GM18508 (cell line): ENCODE data around the gene UBE2E3.
A peak's percentile ranks its signal among the peaks of the same experiment; 100 is the strongest.

Experiments
- ATAC-seq: cut with Tn5 transposase; IDR thresholded peaks from one replicate; pipeline ENCODE4 v1.9.1; 2021; ENCODE audit warnings: moderate number of reproducible peaks; ENCODE audit not compliant: insufficient read depth, unreplicated experiment

Gene UBE2E3

DNA sequence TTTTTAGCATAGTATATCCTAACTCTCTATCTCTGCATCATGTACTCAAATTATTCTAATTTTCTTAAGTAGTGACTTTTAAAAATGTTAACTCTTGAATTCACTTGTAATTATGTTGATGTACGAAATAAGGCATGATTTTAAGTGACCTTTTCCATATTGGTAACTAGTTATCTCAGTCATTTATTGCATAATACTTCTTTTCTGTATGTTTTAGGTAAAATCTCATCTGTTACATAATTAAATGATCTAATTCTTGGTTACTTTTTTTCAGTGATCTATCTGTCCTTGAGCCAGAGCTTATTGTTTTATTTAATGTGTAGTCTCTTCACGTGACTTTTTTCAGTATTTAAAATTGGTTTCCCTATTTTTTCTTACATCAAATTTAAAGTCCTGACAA is 4.8 kb upstream of the UBE2E3 start:
- ATAC-seq, result no peak

DNA sequence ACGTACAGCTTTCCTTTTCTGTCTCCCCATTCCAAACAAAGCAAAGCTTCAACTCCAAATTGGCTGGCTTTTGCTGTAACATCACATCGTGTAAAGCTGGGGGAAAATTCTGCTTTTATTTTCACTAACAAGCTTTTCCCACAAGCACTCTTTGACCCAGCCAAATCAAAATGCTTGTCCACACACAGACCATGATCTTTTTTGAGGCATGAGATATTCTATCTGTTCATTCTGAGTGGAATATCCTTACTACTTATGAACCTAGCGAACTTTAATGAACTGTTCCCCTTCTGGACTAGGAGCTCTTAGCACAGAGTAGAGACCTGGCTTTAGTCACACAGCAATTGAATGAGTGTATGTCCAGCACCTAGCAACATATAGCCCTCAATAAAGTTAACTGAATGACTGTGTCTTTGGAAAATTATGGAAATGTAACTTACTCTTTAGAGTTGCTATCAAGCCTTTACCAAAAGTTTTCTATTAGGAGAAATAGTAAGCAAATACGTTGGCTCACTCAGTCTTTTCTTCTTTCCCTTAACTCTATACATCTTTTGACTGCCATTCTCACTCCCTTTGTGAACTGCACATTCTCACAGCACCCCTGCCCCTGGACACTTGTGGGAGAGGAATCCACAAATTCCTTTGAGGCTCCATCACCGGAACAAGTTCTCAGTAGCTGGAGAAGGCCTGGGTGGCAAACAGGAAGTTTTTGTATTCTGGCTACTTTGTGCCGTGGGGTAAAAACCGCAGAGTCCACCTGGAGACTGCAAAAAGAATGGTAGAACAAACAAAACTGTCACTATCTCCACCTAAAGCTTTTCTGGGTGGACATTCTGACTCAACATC is 1.3 kb upstream of the UBE2E3 start:
- ATAC-seq, result no peak

DNA sequence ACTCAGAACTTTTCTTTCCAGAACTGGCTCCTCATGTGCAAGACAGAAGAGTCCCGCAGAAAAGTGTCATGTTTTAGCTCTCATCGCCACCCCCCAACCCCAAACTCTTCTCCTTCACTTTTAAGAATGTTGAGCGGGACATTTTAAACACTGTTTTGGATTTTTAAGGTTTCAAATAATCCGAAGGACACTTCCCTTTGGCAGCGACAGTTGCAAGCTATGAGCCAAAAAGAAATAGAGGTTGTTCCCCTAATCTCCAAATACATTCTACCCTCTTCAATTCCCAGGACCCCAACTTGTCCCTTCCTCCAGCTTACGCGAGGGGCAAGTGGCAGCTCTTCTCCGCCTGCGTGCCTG is 678 bp upstream of the UBE2E3 start:
- no peak for ATAC-seq

DNA sequence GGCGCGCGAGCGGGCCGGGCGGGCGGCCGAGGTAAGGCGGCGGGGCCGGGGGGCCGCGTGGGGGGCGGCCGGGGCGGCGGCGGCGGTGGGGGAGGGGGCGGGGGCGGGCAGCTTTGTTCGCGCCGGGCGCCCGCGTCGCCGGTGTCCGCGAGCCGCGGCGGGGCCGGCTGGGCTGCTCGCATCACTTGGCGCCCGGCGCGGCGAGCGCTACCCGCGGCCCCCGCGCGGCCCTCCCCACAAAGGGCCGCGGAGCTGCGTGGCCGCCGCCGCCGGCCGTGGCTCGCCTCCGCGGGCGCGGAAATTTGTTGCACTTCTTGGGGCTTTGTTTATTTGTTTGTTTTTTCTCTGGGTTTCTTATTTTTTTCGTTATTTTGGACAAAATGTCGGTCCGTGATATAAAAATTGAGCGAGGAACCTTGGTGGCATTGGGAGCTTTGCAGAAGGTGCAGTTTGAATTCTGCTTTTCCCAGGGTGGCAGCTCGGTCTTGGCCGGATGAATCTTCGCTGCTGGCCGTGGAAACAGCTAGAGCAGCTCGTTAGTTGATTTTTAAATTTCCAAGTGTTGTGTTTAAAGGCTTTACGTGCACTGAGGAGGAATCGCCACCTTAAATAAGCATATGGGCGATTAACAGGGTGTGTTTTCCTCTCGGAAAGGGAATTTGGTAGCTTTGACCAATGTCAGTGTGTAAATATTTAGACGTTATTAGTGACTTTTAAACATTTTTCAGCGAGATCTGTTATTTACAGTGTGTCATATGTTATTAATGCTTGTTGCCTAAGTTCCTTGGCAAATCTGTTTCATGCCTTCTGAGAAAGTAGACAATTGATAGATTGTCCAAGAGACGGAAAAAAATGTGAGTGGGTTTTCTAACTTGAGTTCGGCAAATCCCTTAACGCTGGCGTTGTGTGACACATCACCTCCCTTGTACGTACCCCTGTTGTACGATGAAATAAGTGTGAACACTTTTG is 822 bp downstream of the UBE2E3 start:
- no peak for ATAC-seq

DNA sequence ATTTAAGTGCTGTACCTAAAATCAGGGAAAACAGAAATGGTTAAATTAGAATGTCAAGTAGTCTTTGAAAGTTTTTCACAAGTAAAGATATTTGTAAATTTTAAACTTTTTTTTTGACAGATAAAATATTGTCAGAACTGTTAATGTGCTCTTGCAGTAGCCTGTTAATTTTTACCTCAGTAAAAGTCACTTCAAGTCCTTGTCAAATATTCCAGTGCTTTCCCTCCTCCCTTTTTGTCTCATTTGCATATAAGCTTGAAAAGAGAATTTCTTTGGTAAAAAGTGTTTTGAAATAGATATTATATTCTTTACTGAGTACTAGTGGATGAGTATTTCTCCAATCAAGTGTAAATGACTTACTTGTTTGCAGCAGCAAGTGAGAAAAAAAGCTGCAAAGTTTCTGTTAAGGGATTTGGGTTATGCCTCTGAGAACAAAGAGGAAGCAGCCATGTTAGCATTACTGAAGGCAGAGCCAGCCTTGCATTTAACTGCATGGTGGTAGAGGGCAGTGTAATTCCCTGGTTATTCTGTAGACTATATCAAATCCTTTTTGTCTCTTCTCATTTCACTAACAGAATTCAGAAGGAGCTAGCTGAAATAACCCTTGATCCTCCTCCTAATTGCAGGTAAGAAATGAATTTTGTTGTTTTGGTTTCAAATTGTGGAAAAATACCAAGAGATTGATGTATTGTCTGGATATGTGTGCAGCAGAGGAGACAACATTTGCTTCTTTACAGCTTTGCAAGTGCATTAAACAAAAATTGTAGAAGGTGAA is 3.2 kb downstream of the UBE2E3 start:
- ATAC-seq, result peak; percentile 53

DNA sequence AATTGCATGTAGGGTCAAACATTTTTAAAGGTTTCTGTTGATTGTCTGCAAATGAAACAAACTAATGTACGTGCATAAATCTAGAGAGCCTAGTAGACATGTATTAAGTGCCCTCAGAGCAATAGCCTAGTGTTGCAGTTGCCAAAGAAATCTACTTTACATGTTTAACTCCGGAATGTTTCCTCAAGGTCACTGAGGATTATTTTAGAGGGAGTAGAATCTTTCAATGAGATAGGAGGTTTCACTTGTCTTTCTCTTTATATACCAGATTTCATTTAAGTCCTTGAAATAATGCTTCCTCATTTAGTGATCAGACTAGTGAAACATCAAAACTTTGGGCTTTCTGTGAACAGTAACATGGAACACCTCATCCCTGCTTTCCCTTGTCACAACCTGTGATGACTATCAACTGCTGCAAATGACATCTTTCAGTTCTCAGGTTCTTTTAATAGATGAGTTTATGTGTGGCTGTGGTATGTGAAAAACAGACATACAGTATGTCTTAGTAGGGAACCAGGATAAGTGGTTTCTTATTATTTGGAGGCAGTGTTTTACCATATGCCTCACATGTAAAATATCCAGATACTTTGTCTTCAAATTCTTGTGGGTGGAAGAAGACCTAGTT is 5.5 kb downstream of the UBE2E3 start:
- no peak for ATAC-seq

DNA sequence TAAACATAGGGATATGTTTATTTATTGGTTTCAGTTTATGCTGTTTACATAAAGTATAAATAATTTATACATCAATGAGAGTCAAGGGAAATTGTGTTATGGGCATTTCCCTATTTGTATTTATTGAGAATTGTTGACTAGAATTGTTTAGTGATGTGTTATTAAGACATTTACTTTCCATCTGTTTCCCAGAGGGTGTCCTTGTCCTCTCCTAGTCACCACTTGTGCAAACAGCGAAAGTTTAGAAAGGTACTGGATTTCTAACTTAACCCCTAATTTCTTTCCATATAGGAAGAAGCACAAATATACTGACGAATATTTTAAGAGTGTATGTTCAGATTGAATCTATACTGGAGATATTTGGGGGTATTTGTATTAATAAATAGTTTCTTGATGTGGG is 6.7 kb downstream of the UBE2E3 start:
- ATAC-seq, result no peak

DNA sequence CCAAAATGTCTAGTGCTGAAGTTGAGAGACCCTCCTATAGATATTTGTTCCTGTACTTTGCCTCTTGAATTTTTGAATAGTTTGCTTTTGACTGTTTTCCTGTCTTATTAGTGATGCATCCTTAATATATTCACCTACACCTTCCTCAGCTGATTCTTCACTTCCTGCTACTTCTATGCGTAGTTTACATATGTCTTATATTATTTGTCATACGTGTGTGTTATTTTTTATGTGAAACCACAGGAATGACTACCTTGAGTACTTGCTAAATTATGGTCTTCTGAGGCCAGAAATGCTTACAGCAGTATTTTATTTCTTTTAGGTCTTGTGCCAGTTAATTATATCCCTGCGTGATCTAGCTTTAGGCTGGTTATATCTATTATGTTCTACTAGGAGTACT is 9.9 kb downstream of the UBE2E3 start:
- no peak for ATAC-seq

DNA sequence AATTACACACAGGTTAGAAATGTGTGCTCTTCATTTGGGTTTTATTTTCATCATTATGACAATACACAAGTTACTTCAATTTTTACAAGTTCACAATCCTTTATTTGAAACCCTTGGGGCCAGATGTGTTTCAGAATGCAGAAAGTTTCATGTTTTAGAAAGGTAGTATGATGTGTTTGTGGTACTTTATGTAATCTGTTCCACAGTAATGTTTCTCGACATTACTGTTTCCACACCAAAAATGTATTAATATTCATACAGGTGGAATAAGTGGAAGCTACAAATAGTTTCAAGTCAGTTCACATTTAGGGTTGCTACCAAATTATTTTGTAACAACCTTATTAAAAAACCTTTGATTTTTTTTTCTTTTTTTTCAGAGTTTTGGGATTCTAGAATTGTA is 10.4 kb downstream of the UBE2E3 start:
- no peak for ATAC-seq

DNA sequence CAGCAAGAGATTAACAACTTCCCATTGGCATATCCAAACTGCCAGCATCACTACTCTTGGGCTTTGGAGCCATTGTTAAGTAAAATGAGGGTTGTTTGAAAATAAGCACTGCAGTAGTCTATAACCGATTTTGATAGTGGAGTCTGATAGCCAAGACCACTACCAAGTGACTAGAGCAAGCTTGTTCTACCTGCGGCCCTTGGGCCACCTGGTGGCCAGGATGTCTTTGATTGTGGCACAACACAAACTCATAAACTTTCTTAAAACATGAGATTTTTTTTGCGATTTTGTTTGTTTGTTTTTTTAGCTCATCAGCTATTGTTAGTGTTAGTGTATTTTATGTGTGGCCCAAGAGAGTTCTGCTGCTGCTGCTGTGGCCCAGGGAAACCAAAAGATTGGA is 11.0 kb downstream of the UBE2E3 start:
- ATAC-seq, result no peak

DNA sequence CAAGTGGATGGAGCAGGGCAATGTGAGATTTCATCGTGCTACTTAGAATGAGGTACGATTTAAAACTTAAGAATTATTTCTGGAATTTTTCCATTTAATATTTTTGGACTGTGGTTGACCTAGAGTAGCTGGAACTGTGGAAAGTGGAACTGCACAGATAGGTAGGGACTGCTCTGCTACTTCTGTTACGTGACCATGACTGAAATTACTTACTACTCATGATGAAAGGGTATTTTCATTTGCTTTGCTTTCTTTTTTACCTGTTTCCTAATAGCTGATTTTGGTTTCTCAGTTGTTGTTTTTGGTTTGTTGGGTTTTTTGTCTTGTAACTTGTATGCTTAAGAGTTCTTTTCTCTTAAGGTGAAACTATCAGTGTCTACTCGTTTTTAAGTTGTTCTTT is 11.4 kb downstream of the UBE2E3 start:
- ATAC-seq, result peak; percentile 72

DNA sequence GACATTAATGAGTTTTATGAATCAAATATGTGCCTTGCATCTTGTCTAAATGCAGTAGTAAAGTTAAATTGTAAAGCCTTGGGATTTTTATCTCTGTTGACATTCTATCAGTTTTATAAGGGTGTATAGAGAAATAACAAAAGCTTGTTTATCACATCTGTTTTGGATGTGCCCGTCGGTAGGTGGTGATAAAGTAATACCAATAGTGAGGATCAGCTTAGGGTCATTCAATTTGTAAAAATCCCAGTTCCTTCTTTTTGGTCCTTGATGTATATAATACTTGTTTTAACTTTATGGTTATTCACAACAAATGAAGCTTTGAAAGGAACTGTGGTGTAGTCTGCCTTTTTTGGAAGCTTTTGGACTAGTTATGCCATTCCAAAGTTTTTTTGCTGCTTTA is 12.6 kb downstream of the UBE2E3 start:
- ATAC-seq, result no peak

DNA sequence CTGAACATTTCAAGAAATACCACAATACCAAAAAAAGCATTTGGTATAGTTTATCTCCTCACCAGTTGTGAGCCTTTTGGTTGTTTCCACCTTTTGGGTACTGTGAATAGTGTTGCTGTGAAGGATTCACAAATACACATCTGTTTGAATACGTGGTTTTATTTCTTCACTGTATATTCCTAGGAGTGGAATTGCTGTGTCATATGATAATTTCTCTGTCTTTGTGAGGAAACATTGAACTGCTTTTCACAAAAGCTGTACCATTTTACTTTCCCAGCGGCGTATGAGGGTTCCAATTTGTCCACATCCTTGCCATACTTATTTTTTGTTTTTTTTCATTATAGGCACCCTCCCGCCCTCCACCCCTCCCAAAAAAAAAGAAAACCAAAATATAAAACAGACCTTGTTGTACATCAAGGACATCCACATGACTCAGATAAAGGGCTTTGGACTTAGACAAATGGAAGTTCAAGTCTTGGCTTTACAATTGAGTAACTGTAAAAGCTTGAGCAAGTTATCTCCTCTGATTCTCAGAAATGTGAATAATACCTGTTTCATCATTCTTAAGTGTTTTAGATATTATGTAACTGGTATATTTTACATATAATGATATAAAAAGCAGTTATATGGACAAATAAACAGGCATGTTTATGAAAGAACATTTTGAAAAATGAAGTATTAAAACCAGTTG is 19.0 kb downstream of the UBE2E3 start:
- no peak for ATAC-seq

DNA sequence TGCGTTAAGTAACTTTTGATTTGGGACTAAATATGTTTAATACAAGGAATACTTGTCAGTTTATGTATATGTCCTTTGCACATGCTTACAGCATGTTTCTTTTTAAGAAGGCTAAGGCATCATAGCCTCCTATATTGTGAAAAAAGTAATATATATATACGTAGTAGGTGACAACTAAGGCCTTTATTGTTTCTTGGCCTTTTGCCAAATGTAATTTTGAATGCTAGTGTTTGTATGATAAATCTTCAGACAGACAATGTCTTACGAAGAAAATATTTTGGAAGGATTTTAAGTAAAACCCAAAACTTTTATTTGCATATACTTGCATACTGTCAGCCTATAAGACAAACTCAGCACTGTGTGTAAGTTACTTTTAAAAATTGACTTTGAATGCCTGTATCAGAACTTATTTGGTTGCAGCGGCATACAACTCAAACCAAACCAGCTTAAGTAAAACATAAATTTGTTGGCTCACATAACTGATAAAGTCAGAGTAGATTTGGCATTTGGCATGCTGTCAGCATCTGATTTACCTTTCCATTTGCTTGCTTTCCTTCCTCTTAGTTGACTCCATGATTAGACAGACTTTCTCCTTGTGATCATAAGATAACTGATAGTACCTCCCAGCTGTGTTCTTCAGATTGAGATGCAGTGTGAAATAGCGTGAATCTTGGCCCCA is 24.4 kb downstream of the UBE2E3 start:
- no peak for ATAC-seq

DNA sequence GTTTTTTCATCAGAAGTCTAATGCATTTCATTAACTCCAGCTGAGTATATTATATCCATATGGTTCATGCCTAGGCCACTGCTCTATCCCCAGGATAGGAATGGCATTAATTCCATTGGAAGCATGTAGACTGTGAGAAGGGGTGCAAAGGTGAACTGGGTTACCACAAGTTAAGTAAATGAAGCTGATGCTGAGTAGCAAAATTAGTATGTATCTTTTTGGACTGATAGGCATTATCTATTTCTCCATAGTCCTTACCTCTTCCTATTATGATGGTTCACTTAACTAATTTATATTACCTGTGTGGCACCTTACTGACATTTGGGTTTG is 24.9 kb downstream of the UBE2E3 start:
- ATAC-seq, result no peak

DNA sequence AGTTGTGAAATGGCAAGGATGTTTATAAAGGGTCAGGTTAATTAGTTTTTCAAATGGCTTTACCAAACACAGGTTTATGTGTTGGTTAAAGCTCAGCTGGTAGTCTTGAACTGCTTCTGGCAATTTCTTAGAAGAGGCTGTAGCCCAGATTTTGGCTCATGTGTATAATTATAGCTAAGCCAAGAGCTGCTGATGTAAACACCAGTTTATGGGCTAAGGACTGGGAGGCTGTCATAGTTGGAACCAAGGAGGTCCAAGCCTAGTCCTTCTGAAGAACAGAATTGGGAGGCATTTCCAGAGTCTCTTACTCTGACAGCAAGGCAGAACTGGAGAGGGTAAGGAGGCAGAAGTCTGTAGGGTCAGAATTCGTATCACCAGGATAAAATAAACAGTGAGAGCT is 25.4 kb downstream of the UBE2E3 start:
- ATAC-seq, result no peak

DNA sequence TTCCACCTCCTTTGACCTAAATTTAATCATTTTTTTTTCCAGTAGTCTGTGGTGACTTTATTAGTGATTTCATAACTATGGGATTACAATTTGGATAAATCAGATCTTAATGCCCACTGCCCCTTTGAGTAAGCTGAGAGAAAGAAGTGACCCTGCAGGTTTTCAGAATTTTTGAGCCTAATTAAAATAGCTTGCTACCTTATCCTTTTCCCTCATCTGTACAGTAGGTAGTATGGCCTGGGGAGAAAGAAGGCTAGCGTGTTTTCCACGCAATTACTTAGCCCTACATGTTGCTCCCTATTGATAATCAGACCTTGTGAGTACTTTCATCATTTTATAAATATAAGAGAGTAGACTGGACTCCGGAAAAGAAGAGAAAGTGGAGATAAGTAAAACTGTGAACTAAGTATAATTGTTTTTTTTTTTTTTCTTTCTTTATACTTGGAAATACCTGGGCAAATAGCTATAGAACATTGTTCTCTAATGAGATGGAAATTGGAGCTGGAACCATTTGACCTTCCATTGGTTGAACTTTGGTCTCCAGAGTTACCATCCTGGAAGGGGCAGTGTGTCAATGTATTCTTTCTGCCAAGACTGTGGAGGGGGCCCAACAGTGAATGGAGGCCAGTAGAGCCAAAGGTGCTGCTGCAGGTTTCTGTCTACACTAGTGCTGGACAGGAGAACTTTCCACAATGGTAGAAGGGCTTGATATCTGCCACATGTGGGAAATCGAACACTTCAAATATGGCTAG is 26.9 kb downstream of the UBE2E3 start:
- no peak for ATAC-seq

DNA sequence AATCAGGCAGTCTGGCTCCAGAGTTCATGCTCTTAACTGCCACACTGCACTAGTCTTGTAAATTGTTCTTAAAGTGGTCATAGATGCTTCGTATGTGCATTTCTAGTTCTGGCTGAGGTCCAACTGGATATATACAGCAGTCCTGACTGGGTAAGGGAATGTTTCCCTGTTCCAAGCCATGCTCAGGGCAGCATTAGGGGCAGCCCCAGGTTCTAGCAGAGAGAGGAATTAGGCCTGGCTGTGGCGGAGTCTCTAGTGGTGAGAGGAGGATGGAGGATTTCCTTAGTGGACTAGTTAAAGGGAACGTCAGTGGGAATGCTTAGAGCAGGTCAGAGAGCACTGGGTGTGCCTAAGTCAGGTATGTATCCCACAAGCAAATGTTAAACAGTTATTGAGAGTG is 28.0 kb downstream of the UBE2E3 start:
- no peak for ATAC-seq
